Uterus (tissue), 2 donors: Measurements from ENCODE around the gene RUNDC3A.

Experiments used
- POLR2A ChIP-seq, 2 donors: fragments of 450-650 bp; IDR thresholded peaks; one replicate each; pipeline ENCODE4 v1.6.1; 2016; ENCODE audit warnings: antibody characterized with exemption in 2 of 2, mild to moderate bottlenecking in 1 of 2, moderate library complexity in 1 of 2
- TF ChIP-seq, protein P1 (sequence below), 4 experiments: fragments of 200-600 bp in 2 of 4; fragments of 450-650 bp in 2 of 4; sonication (generic) in 2 of 4; IDR thresholded peaks; one replicate each; pipeline ENCODE4 v1.5.1; 2016 to 2019; ENCODE audit warnings: antibody characterized with exemption in 4 of 4, mild to moderate bottlenecking in 2 of 4, moderate library complexity in 1 of 4

DNA sequence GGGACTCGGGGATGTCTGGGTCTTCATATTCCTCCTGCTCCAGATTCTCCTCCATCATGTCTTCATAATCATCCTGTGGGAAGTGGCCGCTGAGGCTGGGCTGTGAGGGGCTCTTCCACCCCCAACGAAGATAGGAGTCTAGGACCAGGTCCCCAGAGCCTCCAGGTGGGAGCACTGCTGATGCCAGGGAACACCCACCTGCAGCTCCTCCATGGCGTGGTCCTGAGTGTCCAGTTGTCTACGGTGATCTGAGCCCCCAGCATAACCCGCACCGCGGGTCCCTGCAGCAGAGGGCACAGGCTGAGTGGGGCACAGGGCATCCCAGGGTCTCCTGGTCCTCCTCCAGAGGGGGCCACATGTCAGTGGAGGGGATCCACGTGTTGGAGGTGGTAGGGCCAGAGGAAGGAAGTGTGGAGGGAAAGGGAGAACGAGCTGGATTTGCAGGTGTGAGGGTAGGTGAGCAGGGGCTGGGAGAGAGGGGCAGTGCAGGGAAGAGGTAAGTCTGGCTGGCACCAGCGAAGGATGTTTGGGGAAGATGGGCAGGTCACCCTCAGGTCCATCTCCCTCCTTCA lies 45.7 kb upstream of the RUNDC3A start:
- TF ChIP-seq, protein P1, sequence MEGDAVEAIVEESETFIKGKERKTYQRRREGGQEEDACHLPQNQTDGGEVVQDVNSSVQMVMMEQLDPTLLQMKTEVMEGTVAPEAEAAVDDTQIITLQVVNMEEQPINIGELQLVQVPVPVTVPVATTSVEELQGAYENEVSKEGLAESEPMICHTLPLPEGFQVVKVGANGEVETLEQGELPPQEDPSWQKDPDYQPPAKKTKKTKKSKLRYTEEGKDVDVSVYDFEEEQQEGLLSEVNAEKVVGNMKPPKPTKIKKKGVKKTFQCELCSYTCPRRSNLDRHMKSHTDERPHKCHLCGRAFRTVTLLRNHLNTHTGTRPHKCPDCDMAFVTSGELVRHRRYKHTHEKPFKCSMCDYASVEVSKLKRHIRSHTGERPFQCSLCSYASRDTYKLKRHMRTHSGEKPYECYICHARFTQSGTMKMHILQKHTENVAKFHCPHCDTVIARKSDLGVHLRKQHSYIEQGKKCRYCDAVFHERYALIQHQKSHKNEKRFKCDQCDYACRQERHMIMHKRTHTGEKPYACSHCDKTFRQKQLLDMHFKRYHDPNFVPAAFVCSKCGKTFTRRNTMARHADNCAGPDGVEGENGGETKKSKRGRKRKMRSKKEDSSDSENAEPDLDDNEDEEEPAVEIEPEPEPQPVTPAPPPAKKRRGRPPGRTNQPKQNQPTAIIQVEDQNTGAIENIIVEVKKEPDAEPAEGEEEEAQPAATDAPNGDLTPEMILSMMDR (IDR thresholded peaks at IDR 0.05), result no peak
- no peak for TF ChIP-seq POLR2A (IDR thresholded peaks at IDR 0.05)
